Myocyte (in vitro differentiated cells): ENCODE measurements around the gene PREB. TPM values are rescaled to one million over a fixed set of nuclear protein-coding genes. Genes with fewer than 3 reads are reported as not detected.
A peak's percentile ranks its signal among the peaks of the same experiment; 100 is the strongest.

Experiments used
- DNase-seq: peaks from one replicate; pipeline ENCODE4 v3.0.0-alpha.2; 2012; ENCODE audit warnings: low read depth
- total RNA-seq: library from RNA; depleted of rRNA; stranded (reverse); fragments of >200 nt; gene quantifications from 2 replicates; pipeline ENCODE4 v1.2.3, GENCODE V29; 2014

Gene PREB
- total RNA-seq, 1 donor from 2014 or later: 90.0 TPM

GRCh38 chr2:27096748-27097297 lies 37.6 kb downstream of the PREB start:
- DNase-seq: no peak

- peak; percentile 78 for DNase-seq
Observed at GRCh38 chr2:27095745-27096651, 38.4 kb downstream of the PREB start.

- DNase-seq: no peak
Observed at GRCh38 chr2:27095427-27095744, 39.0 kb downstream of the PREB start.

GRCh38 chr2:27094353-27094984 lies 40.0 kb downstream of the PREB start:
- DNase-seq: no peak

GRCh38 chr2:27093430-27094352 lies 40.7 kb downstream of the PREB start:
- no peak for DNase-seq

- DNase-seq: no peak
Observed at GRCh38 chr2:27092696-27093429, 41.6 kb downstream of the PREB start.

GRCh38 chr2:27091746-27092695 lies 42.4 kb downstream of the PREB start:
- DNase-seq: no peak

GRCh38 chr2:27089111-27089954 lies 45.1 kb downstream of the PREB start:
- DNase-seq: no peak

- DNase-seq: no peak
Observed at GRCh38 chr2:27088634-27089033, 45.8 kb downstream of the PREB start.

GRCh38 chr2:27087823-27088410 lies 46.5 kb downstream of the PREB start:
- no peak for DNase-seq

- no peak for DNase-seq
Observed at GRCh38 chr2:27086724-27087593, 47.5 kb downstream of the PREB start, which contains the start of gene KHK. TSS of gene KHK (plus strand) at chr2:27086772. CDS start at chr2:27087260, 488 bp downstream.

- peak; percentile 92 for DNase-seq
Observed at GRCh38 chr2:27086090-27086723, 48.2 kb downstream of the PREB start.

GRCh38 chr2:27085673-27086089 lies 48.8 kb downstream of the PREB start:
- peak; percentile 78 for DNase-seq

- no peak for DNase-seq
Observed at GRCh38 chr2:27085062-27085672, 49.3 kb downstream of the PREB start.

- DNase-seq: no peak
Observed at GRCh38 chr2:27084297-27085061, 50.0 kb downstream of the PREB start.
